Tibial artery (tissue), 4 donors: ENCODE measurements around the gene FSD1.
A peak's percentile ranks its signal among the peaks of the same experiment; 100 is the strongest.

Experiments
- DNase-seq, 2 donors: peaks; one replicate each; pipeline ENCODE4 v3.0.0-alpha.2; 2019
- H3K27ac ChIP-seq, 2 donors: fragments of 200-600 bp; sonication (generic) in 1 of 2; 1 replicate in 1 of 2; 2 replicates in 1 of 2; pipeline ENCODE4 v1.5.1; 2018 to 2019; ENCODE audit warnings: mild to moderate bottlenecking in 1 of 2
- H3K27me3 ChIP-seq, 2 donors: fragments of 200-600 bp; sonication (generic) in 1 of 2; one replicate each; pipeline versions ENCODE4 v1.5.1 to v1.6.0; 2016 to 2019
- H3K36me3 ChIP-seq, 3 donors: fragments of 200-600 bp; sonication (generic) in 2 of 3; one replicate each; pipeline ENCODE4 v1.5.1; 2016 to 2019; ENCODE audit warnings: mild to moderate bottlenecking in 2 of 3
- H3K4me1 ChIP-seq, 4 donors: fragments of 200-600 bp; sonication (generic) in 2 of 4; 1 replicate in 3 of 4; 2 replicates in 1 of 4; pipeline ENCODE4 v1.5.1; 2016 to 2019
- H3K4me3 ChIP-seq, 2 donors: fragments of 200-600 bp; sonication (generic) in 1 of 2; 1 replicate in 1 of 2; 2 replicates in 1 of 2; pipeline ENCODE4 v1.5.1; 2018 to 2019; ENCODE audit warnings: mild to moderate bottlenecking in 2 of 2
- H3K9me3 ChIP-seq, 3 donors: fragments of 200-600 bp; sonication (generic) in 1 of 3; one replicate each; pipeline ENCODE4 v1.5.1; 2016 to 2019
- intact Hi-C: fragments of 100-400 bp; cut with DNase I; formaldehyde crosslinking; loops from one replicate; pipeline ENCODE4 v1.15.0; 2023; ENCODE audit warnings: low total_unique reads
- TF ChIP-seq, protein P1 (sequence below), 2 experiments: fragments of 200-600 bp in 1 of 2; fragments of 450-650 bp in 1 of 2; IDR thresholded peaks; one replicate each; pipeline ENCODE4 v1.5.1; 2017 to 2019; ENCODE audit warnings: antibody characterized with exemption in 2 of 2, mild to moderate bottlenecking in 1 of 2, moderate library complexity in 1 of 2

FSD1 gene

DNA sequence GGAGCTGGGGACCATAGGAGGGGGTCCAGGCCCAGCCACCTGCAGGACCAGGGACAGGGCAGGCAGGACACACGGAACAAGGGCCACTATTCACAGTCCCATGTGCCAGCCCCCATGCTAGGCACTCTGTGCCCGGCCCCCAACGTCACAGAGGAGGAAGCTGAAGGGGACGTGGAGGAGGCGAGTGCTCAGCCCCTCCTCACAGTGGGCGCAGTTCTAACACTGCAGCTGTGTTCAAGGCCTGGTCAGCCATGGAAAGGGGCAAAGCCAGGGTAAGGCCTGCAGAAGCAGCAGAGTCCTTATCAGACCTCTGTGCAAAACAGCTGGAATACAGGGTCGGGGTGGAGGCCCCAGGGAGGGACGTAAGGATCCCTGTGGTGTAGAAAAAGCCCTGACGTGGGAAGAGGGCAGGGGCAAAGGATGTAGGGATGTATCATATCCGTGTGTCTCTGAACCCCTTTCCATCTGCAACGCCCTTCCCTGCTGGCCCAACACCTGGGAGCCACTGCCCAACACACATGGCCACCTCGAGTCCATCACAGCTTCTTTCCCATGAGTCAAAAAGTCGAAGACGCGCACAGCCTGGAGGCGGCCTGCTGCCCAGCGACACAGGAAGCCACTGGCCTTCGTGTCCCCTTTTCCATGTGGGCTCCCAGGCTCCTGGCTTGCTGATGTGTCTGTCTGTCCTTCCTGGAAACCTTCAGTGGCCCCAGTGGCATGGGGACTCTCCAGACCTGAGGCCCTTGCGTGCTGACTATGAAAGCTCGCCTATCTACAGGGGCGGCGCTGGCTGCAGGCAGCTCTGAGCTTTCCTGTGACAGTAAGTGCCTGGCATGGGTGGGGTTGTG is 68.0 kb downstream of the FSD1 start:
- TF ChIP-seq, protein P1, sequence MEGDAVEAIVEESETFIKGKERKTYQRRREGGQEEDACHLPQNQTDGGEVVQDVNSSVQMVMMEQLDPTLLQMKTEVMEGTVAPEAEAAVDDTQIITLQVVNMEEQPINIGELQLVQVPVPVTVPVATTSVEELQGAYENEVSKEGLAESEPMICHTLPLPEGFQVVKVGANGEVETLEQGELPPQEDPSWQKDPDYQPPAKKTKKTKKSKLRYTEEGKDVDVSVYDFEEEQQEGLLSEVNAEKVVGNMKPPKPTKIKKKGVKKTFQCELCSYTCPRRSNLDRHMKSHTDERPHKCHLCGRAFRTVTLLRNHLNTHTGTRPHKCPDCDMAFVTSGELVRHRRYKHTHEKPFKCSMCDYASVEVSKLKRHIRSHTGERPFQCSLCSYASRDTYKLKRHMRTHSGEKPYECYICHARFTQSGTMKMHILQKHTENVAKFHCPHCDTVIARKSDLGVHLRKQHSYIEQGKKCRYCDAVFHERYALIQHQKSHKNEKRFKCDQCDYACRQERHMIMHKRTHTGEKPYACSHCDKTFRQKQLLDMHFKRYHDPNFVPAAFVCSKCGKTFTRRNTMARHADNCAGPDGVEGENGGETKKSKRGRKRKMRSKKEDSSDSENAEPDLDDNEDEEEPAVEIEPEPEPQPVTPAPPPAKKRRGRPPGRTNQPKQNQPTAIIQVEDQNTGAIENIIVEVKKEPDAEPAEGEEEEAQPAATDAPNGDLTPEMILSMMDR (IDR thresholded peaks at IDR 0.05): no peak
- no peaks in the 10 kb centered on the region for H3K27me3 ChIP-seq
- H3K27ac ChIP-seq: peak overlapping the region; percentile 84 to 97
- H3K36me3 ChIP-seq: no peaks in the 10 kb centered on the region
- DNase-seq: peak in 1 of 2 donors; percentile 66
- H3K4me1 ChIP-seq: peaks cover 23 to 100% (median 94%) of the 10 kb centered on the region in 4 donors
- H3K9me3 ChIP-seq: no peaks in the 10 kb centered on the region
- intact Hi-C loops: no loop called here
- no peak overlapping the region for H3K4me3 ChIP-seq

DNA sequence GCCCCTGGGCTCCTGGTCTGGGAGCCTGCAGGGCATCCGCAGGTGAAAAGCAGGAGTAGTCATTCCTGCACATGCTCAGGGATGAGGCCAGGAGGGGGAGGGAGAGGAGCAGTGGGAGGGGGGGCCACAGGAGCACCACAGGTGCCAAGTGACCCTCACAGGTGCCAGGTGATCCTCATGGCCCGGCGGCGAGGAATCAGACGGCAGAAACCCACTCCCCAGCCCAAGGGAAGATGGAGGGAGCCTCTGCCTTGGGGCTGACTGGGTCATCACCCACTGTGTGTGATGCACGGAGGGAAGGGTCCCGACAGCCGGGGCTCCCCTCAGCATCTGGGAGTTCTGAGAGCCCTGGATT is 68.6 kb downstream of the FSD1 start:
- Histone ChIP-seq H3K27me3 (no peaks in the 10 kb centered on the region), H3K4me3 (no peak overlapping the region), H3K4me1 (peaks cover 23 to 100% (median 93%) of the 10 kb centered on the region in 4 donors), H3K36me3 (no peaks in the 10 kb centered on the region), H3K9me3 (no peaks in the 10 kb centered on the region), H3K27ac (peak overlapping the region; percentile 84 to 97)
- DNase-seq: peak in 1 of 2 donors; percentile 64
- TF ChIP-seq, protein P1 (IDR thresholded peaks at IDR 0.05): no peak
- intact Hi-C loops: no loop called here
